Suprapubic skin (tissue), 4 donors: ENCODE measurements around the gene PFKFB2. TPM values are rescaled to one million over a fixed set of nuclear protein-coding genes. Genes with fewer than 3 reads are reported as not detected.

Experiments
- DNase-seq, 2 donors: peaks; one replicate each; pipeline ENCODE4 v3.0.0-alpha.2; 2019; ENCODE audit warnings: low spot score in 2 of 2
- H3K27ac ChIP-seq: fragments of 200-600 bp; sonication (generic); one replicate; pipeline ENCODE4 v1.5.1; 2019
- H3K27me3 ChIP-seq: fragments of 200-600 bp; sonication (generic); one replicate; pipeline ENCODE4 v1.5.1; 2019
- H3K36me3 ChIP-seq: fragments of 200-600 bp; sonication (generic); one replicate; pipeline ENCODE4 v1.5.1; 2019
- H3K4me1 ChIP-seq: fragments of 200-600 bp; sonication (generic); one replicate; pipeline ENCODE4 v1.5.1; 2019
- H3K4me3 ChIP-seq: fragments of 200-600 bp; sonication (generic); one replicate; pipeline ENCODE4 v1.5.1; 2019; ENCODE audit warnings: mild to moderate bottlenecking
- H3K9me3 ChIP-seq: fragments of 200-600 bp; sonication (generic); one replicate; pipeline ENCODE4 v1.5.1; 2019
- CTCF ChIP-seq, 2 donors: fragments of 200-600 bp in 1 of 2; fragments of 450-650 bp in 1 of 2; sonication (generic) in 1 of 2; IDR thresholded peaks; one replicate each; pipeline ENCODE4 v1.5.1; 2016 to 2019; ENCODE audit warnings: antibody characterized with exemption in 2 of 2, mild to moderate bottlenecking in 1 of 2, moderate library complexity in 1 of 2
- EP300 ChIP-seq: sonication (generic); formaldehyde crosslinking; IDR thresholded peaks from one replicate; pipeline ENCODE4 v1.6.1; 2017; ENCODE audit warnings: antibody characterized with exemption
- POLR2A ChIP-seq, 2 donors: fragments of 450-650 bp; IDR thresholded peaks; one replicate each; pipeline ENCODE4 v1.6.1; 2017; ENCODE audit warnings: antibody characterized with exemption in 2 of 2, mild to moderate bottlenecking in 2 of 2, moderate library complexity in 2 of 2
- POLR2AphosphoS5 ChIP-seq, 3 donors: sonication (generic); formaldehyde crosslinking; IDR thresholded peaks; one replicate each; pipeline ENCODE4 v1.6.1; 2017; ENCODE audit warnings: antibody characterized with exemption in 3 of 3
- WGBS: methylation state at CpG from one replicate; pipeline ENCODE4 v1.1.5; 2018; 5-methylcytosine and 5-hydroxymethylcytosine counted together
- total RNA-seq, 4 donors: library from RNA; depleted of rRNA; stranded (reverse); fragments of >200 nt; gene quantifications; one replicate each; pipeline ENCODE4 v1.1.0, GENCODE V29; 2016

The PFKFB2 gene
- total RNA-seq, 4 donors from 2014 or later: 11.8 to 33.1 (median 17.1) TPM

GRCh38 chr1:207058252-207058651 is 5.2 kb downstream of the PFKFB2 start:
- no peak overlapping the region for H3K4me3 ChIP-seq
- no peaks in the 10 kb centered on the region for H3K27me3 ChIP-seq
- 88% methylated on average over 4 of the region's 4 CpGs for WGBS
- peaks cover 25% of the 10 kb centered on the region for H3K36me3 ChIP-seq
- DNase-seq: no peak
- no peaks in the 10 kb centered on the region for H3K9me3 ChIP-seq
- peaks cover 17% of the 10 kb centered on the region for H3K4me1 ChIP-seq
- TF ChIP-seq EP300 (no peak), POLR2AphosphoS5 (IDR thresholded peaks at IDR 0.05) (no peak), POLR2A (IDR thresholded peaks at IDR 0.05) (no peak), CTCF (IDR thresholded peaks at IDR 0.05) (no peak)
- no peak overlapping the region for H3K27ac ChIP-seq

- DNase-seq: no peak
- WGBS: 89% methylated on average over 6 of the region's 6 CpGs
- Histone ChIP-seq H3K4me1 (peaks cover 9% of the 10 kb centered on the region), H3K27me3 (no peaks in the 10 kb centered on the region), H3K4me3 (no peak overlapping the region), H3K27ac (no peak overlapping the region), H3K36me3 (peaks cover 32% of the 10 kb centered on the region), H3K9me3 (no peaks in the 10 kb centered on the region)
- no peak for TF ChIP-seq CTCF (IDR thresholded peaks at IDR 0.05)
- TF ChIP-seq EP300: no peak
- no peak for TF ChIP-seq POLR2AphosphoS5 (IDR thresholded peaks at IDR 0.05)
- no peak for TF ChIP-seq POLR2A (IDR thresholded peaks at IDR 0.05)
Measured at GRCh38 chr1:207058878-207059867, 6.1 kb downstream of the PFKFB2 start.

DNA sequence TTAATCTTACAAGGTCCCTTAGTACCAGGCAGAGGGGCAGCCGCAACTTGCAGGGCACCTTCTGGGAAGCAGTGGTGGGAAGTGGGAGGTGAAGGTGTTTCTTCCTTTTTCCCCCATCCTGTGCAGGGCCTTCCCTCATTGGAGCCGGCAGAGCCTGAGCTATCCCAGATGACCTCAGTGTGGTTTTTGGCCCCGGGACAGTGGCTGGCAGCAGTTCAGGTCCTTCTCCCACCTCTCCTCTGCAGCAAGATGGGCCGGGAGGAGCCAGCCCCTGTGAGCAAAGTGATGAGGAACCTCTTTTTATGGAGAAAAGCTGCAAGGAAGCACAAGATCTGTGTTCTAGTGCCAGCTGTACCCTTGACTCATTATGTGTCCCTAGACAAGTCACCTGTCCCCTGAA is 6.8 kb downstream of the PFKFB2 start:
- WGBS: 79% methylated on average over 3 of the region's 4 CpGs
- H3K27ac ChIP-seq: no peak overlapping the region
- H3K27me3 ChIP-seq: no peaks in the 10 kb centered on the region
- no peak overlapping the region for H3K4me3 ChIP-seq
- H3K36me3 ChIP-seq: peaks cover 39% of the 10 kb centered on the region
- TF ChIP-seq POLR2AphosphoS5 (IDR thresholded peaks at IDR 0.05) (no peak), EP300 (no peak), CTCF (IDR thresholded peaks at IDR 0.05) (no peak), POLR2A (IDR thresholded peaks at IDR 0.05) (no peak)
- no peak for DNase-seq
- H3K9me3 ChIP-seq: no peaks in the 10 kb centered on the region
- H3K4me1 ChIP-seq: peaks cover 2% of the 10 kb centered on the region

DNA sequence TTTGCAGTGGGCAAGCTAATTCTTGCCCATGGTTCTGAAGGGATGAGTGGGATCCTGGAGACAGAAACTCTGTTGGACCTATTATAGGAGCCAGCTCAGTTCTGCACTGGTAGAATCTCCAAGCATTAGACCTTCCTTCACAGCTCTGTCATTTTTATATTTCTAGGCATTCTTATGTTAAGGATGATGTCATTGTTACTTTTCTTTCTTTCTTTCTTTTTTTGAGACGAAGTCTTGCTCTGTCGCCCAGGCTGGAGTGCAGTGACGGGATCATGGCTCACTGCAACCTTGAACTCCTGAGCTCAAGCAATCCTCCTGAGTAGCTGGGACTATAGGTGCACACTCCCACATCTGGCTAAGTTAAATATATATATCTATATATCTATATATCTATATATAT is 7.5 kb downstream of the PFKFB2 start:
- no peaks in the 10 kb centered on the region for H3K9me3 ChIP-seq
- TF ChIP-seq CTCF (IDR thresholded peaks at IDR 0.05) (no peak), EP300 (no peak), POLR2AphosphoS5 (IDR thresholded peaks at IDR 0.05) (no peak), POLR2A (IDR thresholded peaks at IDR 0.05) (no peak)
- no peak for DNase-seq
- peaks cover 46% of the 10 kb centered on the region for H3K36me3 ChIP-seq
- no peaks in the 10 kb centered on the region for H3K27me3 ChIP-seq
- H3K4me3 ChIP-seq: no peak overlapping the region
- WGBS: 59% methylated on average over 3 of the region's 3 CpGs
- no peak overlapping the region for H3K27ac ChIP-seq
- H3K4me1 ChIP-seq: no peaks in the 10 kb centered on the region

GRCh38 chr1:207062058-207062457 is 9.0 kb downstream of the PFKFB2 start:
- Histone ChIP-seq H3K4me3 (no peak overlapping the region), H3K27ac (no peak overlapping the region), H3K9me3 (no peaks in the 10 kb centered on the region), H3K27me3 (no peaks in the 10 kb centered on the region), H3K36me3 (peaks cover 57% of the 10 kb centered on the region), H3K4me1 (no peaks in the 10 kb centered on the region)
- no peak for DNase-seq
- TF ChIP-seq POLR2A (IDR thresholded peaks at IDR 0.05) (no peak), POLR2AphosphoS5 (IDR thresholded peaks at IDR 0.05) (no peak), CTCF (IDR thresholded peaks at IDR 0.05) (no peak), EP300 (no peak)
- WGBS: 100% methylated on average over 1 of the region's 1 CpG
